EH (cell line): ENCODE measurements around the gene LYPD6B.

Source experiments
- DNase-seq: peaks from one replicate; pipeline ENCODE4 v3.0.0-alpha.2; 2015; ENCODE audit warnings: low read depth

LYPD6B gene

GRCh38 chr2:149042881-149043280 lies 4.4 kb downstream of the LYPD6B start:
- DNase-seq = peak; percentile 34

DNA sequence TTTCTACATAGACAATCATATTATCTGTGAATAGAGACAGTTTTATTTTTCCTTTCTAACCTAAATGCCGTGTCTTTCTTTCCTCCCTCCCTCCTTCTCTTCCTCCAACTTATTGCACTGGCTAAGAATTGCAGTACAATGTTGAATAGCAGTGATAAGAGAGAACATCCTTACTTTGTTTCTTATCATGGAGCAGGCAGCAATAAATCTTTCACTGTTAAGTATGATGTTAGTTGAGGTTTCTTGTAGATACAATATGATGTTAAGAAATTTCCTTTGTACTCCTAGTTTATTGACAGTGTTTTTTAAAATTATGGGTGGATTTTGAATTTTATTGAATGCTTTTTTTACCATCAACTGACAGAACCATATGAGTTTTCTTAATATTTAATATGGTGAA lies 6.0 kb downstream of the LYPD6B start:
- DNase-seq = no peak

DNA sequence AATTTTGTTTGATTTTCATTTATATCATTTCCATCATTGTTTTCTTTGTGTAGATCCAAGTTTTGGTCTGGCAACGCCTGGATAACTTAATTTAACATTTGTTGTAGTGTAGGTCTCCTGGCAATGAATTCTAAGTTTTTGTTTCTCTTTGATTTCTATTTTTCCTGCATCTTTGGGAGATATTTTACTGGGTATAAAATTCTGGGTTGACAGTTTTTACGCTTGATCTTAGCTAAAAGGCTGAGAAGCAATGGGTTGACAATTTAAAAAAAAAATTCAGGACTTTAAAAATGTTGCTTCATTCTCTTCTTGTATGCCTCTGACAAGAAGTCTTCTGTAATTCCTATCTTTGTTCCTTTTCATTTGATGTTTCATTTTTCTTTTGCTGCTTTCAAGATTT lies 8.6 kb downstream of the LYPD6B start:
- DNase-seq = no peak

DNA sequence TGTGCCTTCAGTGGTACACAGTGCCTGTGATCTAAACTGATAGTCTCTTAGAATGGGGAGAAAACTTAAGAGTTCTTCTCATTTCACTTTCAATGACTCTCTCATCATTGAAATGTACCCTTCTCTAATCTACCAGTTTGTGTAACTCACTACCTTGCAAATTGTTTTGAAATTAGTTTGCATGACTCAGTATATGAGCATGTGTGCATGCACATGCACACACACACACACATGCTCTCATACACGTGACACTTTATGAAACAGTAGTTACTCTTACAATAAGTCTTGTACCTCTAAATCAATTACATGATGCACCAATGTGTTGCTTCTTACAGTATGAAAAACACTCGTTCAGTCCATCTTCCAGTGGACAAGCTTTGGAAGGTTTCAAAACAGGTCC lies 10.6 kb downstream of the LYPD6B start:
- DNase-seq = peak; percentile 48

DNA sequence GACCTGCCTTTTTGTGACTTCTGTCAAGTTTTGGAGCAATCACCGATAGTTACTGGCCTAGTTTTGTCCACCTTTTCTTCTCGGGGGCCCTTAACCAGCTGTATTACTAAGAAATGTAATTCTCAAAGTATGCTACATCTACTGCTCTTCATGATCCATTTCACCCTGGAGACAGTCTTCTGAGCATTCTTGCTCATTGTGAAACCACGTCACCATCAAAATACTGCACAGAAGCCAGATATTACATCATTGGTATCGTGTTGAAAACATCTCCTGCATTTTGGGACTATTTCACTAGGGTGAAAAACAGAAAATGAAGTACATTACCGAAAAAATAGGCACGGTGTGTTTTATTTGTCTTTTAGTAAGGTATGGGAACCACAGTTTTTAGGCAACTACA lies 11.7 kb downstream of the LYPD6B start:
- peak; percentile 70 for DNase-seq

DNA sequence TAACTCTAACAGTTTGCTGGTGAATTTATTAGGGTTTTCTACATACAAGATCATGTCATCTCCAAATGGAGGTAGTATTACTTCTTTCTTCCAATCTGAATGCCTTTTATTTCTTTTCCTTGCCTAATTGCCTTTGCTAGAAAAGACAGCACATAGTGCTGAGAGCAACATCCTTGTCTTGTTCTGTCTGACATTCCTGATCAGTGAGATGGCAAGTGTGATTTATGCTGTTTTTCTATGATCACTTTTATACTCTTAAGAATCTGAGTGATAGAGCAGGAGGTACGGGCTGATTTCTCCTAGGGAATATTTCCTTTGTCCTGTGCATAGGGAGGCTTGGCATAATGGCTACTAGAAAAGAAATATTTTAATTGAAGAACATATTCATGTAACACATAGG lies 17.3 kb downstream of the LYPD6B start:
- peak; percentile 69 for DNase-seq

DNA sequence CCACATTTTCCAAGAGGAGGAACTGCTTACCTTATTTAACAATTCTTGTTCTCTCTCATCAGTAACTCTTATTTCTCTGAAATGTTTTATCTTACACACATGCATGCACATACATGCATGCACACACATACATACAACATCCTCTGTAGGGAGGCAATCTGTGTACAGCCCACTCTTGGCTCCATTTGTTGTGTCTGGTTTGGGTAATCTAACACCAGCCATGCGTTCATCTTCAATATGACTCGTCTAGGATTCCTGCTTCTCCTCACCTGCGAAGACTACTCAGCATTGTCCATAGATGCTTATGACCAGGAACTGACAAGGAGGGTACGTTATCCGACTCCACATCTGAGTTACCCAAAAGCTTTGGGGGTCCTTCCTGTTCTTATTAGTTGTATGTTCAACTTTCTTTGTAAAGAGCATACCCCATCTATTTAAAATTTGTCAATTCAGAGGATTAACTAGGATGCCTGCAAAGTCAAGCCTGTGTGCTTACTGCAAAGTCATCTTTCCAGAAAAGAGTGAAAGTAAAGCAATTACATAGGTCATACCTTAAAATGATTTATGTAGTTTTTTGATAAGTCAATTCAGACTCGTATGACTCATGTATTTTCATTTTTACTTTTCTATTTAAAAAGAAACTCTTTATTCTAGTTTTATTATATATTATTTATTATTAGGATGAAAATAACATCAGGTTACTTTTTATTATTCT lies 18.2 kb downstream of the LYPD6B start:
- DNase-seq = no peak

DNA sequence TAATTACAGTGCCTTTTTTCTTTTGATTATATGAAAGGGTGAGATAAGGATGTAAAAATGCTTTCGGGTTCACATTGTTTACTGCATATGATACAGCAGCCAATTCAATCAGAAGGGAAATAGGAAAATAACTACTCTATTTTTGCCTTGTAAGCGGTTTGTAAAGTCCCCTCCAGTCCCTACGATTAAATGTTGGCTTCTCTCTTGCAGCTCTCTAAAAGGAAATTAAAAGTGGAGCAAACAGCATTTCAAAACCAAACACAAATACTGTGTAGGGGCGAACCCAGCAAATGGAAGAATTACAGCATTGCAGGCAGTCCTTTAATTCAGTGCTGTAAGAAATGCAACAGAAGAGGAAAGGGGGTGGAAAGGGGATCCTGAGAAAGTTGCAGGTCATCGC lies 18.9 kb downstream of the LYPD6B start:
- DNase-seq = no peak

GRCh38 chr2:149058936-149059335 lies 20.4 kb downstream of the LYPD6B start:
- DNase-seq = no peak

GRCh38 chr2:149059822-149060221 lies 21.3 kb downstream of the LYPD6B start:
- no peak for DNase-seq

DNA sequence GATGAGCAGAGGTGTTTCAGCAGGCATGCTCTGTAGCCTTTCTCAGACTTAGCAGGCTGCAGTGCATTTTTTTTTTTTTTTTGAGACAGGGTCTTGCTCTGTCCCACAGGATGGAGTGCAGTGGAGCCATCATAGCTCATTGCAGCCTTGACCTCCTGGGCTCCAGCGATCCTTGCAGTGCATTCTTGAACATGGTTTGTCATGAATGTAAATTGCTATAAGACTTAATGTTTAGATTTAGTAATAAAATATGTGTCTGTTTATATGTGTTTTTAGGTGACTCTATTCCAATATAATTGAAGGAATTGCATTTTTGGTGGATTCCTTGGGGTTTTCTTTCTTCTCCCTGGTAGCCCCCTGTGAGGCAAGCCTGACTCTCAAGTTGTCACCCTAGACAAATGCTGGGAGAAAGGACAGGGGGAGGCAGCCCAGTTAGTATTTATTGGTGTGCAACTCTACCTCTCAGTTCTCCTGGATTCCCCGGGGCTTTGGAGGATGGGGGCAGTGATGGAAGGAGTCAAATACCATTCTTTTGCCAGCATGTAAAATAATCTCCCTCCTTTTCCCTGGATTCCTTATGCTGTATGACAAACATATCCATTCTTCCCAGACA lies 22.7 kb downstream of the LYPD6B start:
- DNase-seq = peak; percentile 35

- DNase-seq = no peak
Observed at GRCh38 chr2:149062531-149062930, 24.0 kb downstream of the LYPD6B start.

GRCh38 chr2:149063177-149063576 lies 24.7 kb downstream of the LYPD6B start:
- no peak for DNase-seq

GRCh38 chr2:149064365-149064841 lies 25.9 kb downstream of the LYPD6B start:
- peak; percentile 84 for DNase-seq

GRCh38 chr2:149064856-149065630 lies 26.5 kb downstream of the LYPD6B start:
- peak; percentile 93 for DNase-seq

DNA sequence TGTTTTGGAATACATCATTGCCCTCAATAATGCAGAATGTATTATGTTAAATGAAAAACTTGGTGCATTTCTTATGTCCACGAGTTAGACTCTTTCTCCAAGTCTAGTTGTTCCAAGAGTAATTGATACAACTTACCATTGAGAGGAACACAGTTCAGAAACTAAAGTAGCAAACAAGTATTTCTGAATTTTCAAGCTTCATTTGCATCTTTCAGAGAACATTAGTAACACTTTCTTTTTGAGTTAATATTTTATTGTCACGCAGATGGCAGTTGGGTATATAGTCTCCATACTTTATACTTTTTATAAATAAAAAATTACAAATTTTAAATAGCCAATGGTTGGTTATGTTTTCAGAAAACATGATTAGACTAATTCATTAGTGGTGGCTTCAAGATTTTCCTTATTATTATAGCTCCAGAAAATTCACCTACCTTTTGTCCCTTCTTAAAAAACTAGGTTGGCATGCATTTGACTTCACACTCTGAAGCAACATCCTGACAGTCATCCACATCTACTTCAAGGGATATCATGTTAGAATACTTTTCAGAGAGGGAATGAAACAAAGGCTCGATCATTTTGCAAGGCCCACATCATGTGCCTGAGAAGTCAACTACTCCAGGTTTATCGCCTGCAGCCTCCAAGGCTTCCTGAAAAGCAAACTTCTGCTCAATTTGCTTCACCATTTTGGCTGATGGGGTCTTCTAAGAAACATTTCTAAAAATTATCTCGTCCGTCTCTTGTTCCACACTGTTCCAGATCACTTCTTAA lies 29.9 kb downstream of the LYPD6B start:
- DNase-seq = peak; percentile 27

- DNase-seq = peak; percentile 97
Observed at GRCh38 chr2:149068996-149069888, 30.7 kb downstream of the LYPD6B start.

DNA sequence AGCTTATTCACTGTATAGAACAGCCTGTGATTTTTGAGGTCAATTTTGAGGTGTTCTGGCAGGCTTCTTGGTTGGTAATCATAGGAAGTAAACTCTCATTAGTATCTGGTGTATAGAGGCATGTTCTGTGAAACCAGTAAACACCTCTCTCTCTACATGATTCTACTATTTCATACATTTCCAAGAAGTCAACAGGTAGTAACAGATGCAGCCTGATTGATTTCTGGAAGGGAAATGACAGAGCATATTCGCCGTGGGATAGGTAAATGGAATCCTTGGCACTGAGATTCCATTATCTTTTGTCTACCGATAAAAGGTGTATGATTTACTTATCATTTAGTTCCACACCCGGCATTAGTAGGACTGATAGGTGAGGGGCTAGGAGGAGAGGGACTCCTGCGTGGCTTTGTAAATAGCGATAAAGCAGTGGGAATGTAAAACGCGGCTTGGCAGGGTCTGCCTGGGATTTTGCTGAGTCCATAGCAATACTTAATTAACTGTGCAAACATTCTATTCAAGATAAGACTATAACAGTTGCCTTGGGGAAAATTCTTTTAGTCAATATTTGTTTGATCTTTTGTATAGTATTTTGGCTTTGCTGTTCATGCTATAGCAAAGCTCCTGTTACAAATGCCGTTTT lies 32.3 kb downstream of the LYPD6B start:
- DNase-seq = no peak

DNA sequence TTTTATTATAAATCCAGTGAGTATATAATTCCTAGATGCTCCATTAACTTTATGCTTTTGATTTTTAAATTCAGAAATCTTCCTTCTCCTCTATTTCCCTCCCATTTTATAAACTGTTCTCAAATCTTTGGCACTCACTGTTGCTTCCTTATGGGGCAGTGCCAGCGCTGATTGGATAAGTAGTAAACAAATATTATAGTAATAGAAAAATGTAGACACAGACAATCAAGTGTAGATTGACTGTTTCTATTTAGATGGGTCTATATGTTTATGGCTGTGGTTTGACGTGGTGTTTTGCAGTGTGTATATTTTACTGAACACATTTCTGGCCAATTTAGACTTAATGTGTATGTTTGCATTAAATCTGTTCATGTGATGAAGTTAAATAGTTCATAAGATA lies 36.6 kb downstream of the LYPD6B start:
- DNase-seq = no peak

GRCh38 chr2:149075853-149076252 lies 37.4 kb downstream of the LYPD6B start:
- DNase-seq = no peak
